ENCODE data around the gene MAGI1. TPM values are rescaled to one million over a fixed set of nuclear protein-coding genes. Genes with fewer than 3 reads are reported as not detected.

The MAGI1 gene
- total RNA-seq, 6 donors from 2014 or later: 33.0 to 72.9 (median 62.4) TPM

- TF ChIP-seq POLR2A (IDR thresholded peaks at IDR 0.05) (no peak), EP300 (IDR thresholded peaks at IDR 0.05) (no peak), POLR2AphosphoS5 (IDR thresholded peaks at IDR 0.05) (no peak)
- TF ChIP-seq, protein P1, sequence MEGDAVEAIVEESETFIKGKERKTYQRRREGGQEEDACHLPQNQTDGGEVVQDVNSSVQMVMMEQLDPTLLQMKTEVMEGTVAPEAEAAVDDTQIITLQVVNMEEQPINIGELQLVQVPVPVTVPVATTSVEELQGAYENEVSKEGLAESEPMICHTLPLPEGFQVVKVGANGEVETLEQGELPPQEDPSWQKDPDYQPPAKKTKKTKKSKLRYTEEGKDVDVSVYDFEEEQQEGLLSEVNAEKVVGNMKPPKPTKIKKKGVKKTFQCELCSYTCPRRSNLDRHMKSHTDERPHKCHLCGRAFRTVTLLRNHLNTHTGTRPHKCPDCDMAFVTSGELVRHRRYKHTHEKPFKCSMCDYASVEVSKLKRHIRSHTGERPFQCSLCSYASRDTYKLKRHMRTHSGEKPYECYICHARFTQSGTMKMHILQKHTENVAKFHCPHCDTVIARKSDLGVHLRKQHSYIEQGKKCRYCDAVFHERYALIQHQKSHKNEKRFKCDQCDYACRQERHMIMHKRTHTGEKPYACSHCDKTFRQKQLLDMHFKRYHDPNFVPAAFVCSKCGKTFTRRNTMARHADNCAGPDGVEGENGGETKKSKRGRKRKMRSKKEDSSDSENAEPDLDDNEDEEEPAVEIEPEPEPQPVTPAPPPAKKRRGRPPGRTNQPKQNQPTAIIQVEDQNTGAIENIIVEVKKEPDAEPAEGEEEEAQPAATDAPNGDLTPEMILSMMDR (IDR thresholded peaks at IDR 0.05): no peak
- Histone ChIP-seq H3K4me3 (no peak overlapping the region), H3K27me3 (no peaks in the 10 kb centered on the region), H3K9me3 (no peaks in the 10 kb centered on the region), H3K27ac (peak overlapping the region in 3 of 4 donors; percentile 4 to 57 (median 54)), H3K36me3 (no peaks in the 10 kb centered on the region), H3K4me1 (peaks cover 17 to 32% (median 28%) of the 10 kb centered on the region in 4 donors)
- WGBS, 2 donors: 30 to 54% methylated on average over 3 of the region's 3 CpGs
- ATAC-seq (ENCODE audit: low FRiP score in 2 of 2) (no peak), DNase-seq (no peak)
Measured at GRCh38 chr3:65961733-65962132, 77.0 kb downstream of the MAGI1 start.

DNA sequence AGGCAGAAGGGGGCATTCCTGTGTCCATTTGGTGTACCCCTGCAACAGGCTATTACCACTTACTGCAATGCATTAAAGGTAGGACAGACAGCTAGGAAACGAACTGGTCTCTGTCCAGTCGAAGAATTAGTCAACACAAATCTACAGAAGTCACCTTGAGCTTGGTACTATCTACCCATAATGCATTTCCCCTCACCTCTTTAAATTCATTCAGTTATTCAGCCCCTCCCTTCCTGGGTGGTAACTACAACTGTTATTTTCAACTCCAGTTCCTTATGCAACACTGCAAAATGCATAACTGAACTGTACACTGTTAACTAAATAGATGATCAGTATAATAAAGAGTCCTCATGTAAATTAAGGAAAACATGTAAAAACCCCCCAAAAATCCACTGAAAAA lies 77.6 kb downstream of the MAGI1 start:
- peaks cover 17 to 34% (median 28%) of the 10 kb centered on the region in 4 donors for H3K4me1 ChIP-seq
- H3K27me3 ChIP-seq: no peaks in the 10 kb centered on the region
- H3K9me3 ChIP-seq: no peaks in the 10 kb centered on the region
- H3K36me3 ChIP-seq: no peaks in the 10 kb centered on the region
- no peak for TF ChIP-seq EP300 (IDR thresholded peaks at IDR 0.05)
- TF ChIP-seq, protein P1 (IDR thresholded peaks at IDR 0.05): no peak
- no peak for TF ChIP-seq POLR2AphosphoS5 (IDR thresholded peaks at IDR 0.05)
- no peak for TF ChIP-seq POLR2A (IDR thresholded peaks at IDR 0.05)
- no peak overlapping the region for H3K4me3 ChIP-seq
- 81 to 95% methylated on average over 2 of the region's 2 CpGs for WGBS, 2 donors
- DNase-seq (no peak), ATAC-seq (ENCODE audit: low FRiP score in 2 of 2) (no peak)
- H3K27ac ChIP-seq: peak overlapping the region in 3 of 4 donors; percentile 4 to 57 (median 54)

DNA sequence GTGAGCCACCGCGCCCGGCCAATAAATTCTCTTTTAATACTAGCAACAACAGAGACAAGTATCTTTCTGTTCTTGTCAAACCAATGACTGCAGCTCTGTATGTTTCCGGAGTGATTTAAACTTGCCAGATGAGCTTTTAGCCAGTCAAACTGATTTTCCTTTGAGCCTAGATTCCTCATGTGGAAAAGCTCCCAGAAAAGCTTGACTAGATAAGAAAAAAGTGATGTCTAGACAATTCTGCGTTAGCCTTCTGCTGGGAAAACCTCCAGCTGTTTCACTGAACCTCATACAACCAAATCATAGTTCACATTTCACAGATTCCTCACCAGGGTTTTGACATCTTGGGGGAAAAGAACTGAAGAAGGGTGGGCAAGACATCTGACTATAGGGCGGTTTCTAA lies 78.6 kb downstream of the MAGI1 start:
- 67 to 94% methylated on average over 6 of the region's 6 CpGs for WGBS, 2 donors
- DNase-seq: no peak
- peaks cover 23 to 45% (median 31%) of the 10 kb centered on the region in 4 donors for H3K4me1 ChIP-seq

GRCh38 chr3:65958216-65958615 lies 80.5 kb downstream of the MAGI1 start:
- ATAC-seq (ENCODE audit: low FRiP score in 2 of 2): no peak
- no peaks in the 10 kb centered on the region for H3K36me3 ChIP-seq
- 83 to 97% methylated on average over 2 of the region's 2 CpGs for WGBS, 2 donors
- TF ChIP-seq POLR2A (IDR thresholded peaks at IDR 0.05) (no peak), POLR2AphosphoS5 (IDR thresholded peaks at IDR 0.05) (no peak), EP300 (IDR thresholded peaks at IDR 0.05) (no peak)
- TF ChIP-seq, protein P1 (IDR thresholded peaks at IDR 0.05): no peak
- H3K27me3 ChIP-seq: no peaks in the 10 kb centered on the region
- peak overlapping the region in 1 of 4 donors; percentile 12 for H3K27ac ChIP-seq
- no peaks in the 10 kb centered on the region for H3K9me3 ChIP-seq
- H3K4me1 ChIP-seq: peaks cover 24 to 50% (median 35%) of the 10 kb centered on the region in 4 donors
- DNase-seq: no peak
- no peak overlapping the region for H3K4me3 ChIP-seq

More for the DNA sequence above, 78.6 kb downstream of the MAGI1 start:
- Histone ChIP-seq H3K36me3 (no peaks in the 10 kb centered on the region), H3K27me3 (no peaks in the 10 kb centered on the region), H3K9me3 (no peaks in the 10 kb centered on the region), H3K27ac (peak overlapping the region in 2 of 4 donors; percentile 17 to 28), H3K4me3 (no peak overlapping the region)
- ATAC-seq (ENCODE audit: low FRiP score in 2 of 2): no peak
- TF ChIP-seq EP300 (IDR thresholded peaks at IDR 0.05) (no peak), POLR2A (IDR thresholded peaks at IDR 0.05) (no peak), POLR2AphosphoS5 (IDR thresholded peaks at IDR 0.05) (no peak)
- TF ChIP-seq, protein P1 (IDR thresholded peaks at IDR 0.05): no peak
